Forelimb muscle (tissue), 1 donor: ENCODE data around the gene RYR2. TPM values are rescaled to one million over a fixed set of nuclear protein-coding genes. Genes with fewer than 3 reads are reported as not detected.

Experiments
- DNase-seq: peaks from one replicate; pipeline ENCODE4 v3.0.0-alpha.2; 2013; ENCODE audit warnings: low read depth
- polyA plus RNA-seq: library from polyadenylated mRNA; unstranded; fragments of 120-200 nt; gene quantifications from one replicate; pipeline ENCODE4 v1.2.1, GENCODE V29; 2013; ENCODE audit not compliant: insufficient read length

RYR2 gene
- polyA plus RNA-seq, 1 donor = 2.4 TPM

- DNase-seq = no peak
Measured at GRCh38 chr1:237431448-237431847, 389.5 kb downstream of the RYR2 start.

- DNase-seq = no peak
Measured at GRCh38 chr1:237440346-237440745, 398.4 kb downstream of the RYR2 start.

- DNase-seq = no peak
Measured at GRCh38 chr1:237444120-237444790, 402.3 kb downstream of the RYR2 start.

GRCh38 chr1:237448042-237448441, 406.1 kb downstream of the RYR2 start:
- no peak for DNase-seq

GRCh38 chr1:237457573-237457972, 415.6 kb downstream of the RYR2 start:
- no peak for DNase-seq

GRCh38 chr1:237467320-237467719, 425.3 kb downstream of the RYR2 start:
- DNase-seq = no peak

GRCh38 chr1:237470712-237471338, 428.8 kb downstream of the RYR2 start:
- no peak for DNase-seq

- no peak for DNase-seq
Measured at GRCh38 chr1:237471377-237471776, 429.4 kb downstream of the RYR2 start.

GRCh38 chr1:237471956-237472355, 430.0 kb downstream of the RYR2 start:
- no peak for DNase-seq

- DNase-seq = no peak
Measured at GRCh38 chr1:237473854-237474253, 431.9 kb downstream of the RYR2 start.

GRCh38 chr1:237478082-237478481, 436.1 kb downstream of the RYR2 start:
- DNase-seq = no peak

GRCh38 chr1:237478842-237479241, 436.9 kb downstream of the RYR2 start:
- DNase-seq = no peak

GRCh38 chr1:237482777-237483176, 440.8 kb downstream of the RYR2 start:
- no peak for DNase-seq

- no peak for DNase-seq
Measured at GRCh38 chr1:237492359-237492758, 450.4 kb downstream of the RYR2 start.

- no peak for DNase-seq
Measured at GRCh38 chr1:237500566-237500965, 458.6 kb downstream of the RYR2 start.

- DNase-seq = no peak
Measured at GRCh38 chr1:237503292-237503691, 461.3 kb downstream of the RYR2 start.

GRCh38 chr1:237507005-237507404, 465.0 kb downstream of the RYR2 start:
- no peak for DNase-seq

GRCh38 chr1:237509748-237510147, 467.8 kb downstream of the RYR2 start:
- DNase-seq = no peak

- DNase-seq = no peak
Measured at GRCh38 chr1:237525102-237525501, 483.1 kb downstream of the RYR2 start.

GRCh38 chr1:237527761-237528160, 485.8 kb downstream of the RYR2 start:
- DNase-seq = no peak

- no peak for DNase-seq
Measured at GRCh38 chr1:237528545-237528944, 486.6 kb downstream of the RYR2 start.

GRCh38 chr1:237539055-237539454, 497.1 kb downstream of the RYR2 start:
- no peak for DNase-seq

- no peak for DNase-seq
Measured at GRCh38 chr1:237542525-237543418, 500.8 kb downstream of the RYR2 start.
